T-cell (primary cell): Measurements from ENCODE around the gene GFI1. TPM values are rescaled to one million over a fixed set of nuclear protein-coding genes. Genes with fewer than 3 reads are reported as not detected.
A peak's percentile ranks its signal among the peaks of the same experiment; 100 is the strongest.

Experiments
- ATAC-seq, 4 experiments: fragments of 200-7000 bp in 3 of 4; fragments of 150-1000 bp in 1 of 4; cut with Tn5 transposase; replicated peaks in 1 of 4; 1 replicate in 3 of 4; 2 replicates in 1 of 4; pipeline ENCODE4 v1.10.0; 2021; ENCODE audit warnings: moderate library complexity in 3 of 4, mild to moderate bottlenecking in 2 of 4, moderate number of reproducible peaks in 1 of 4
- CTCF ChIA-PET, 2 donors: fragments of 300-600 bp; sonication (Branson Sonifier 250); formaldehyde crosslinking; loops; one replicate each; lab custom pipeline; 2022; ENCODE audit warnings: antibody characterized with exemption in 2 of 2; lab: Charles Lee
- POLR2A ChIA-PET, 2 donors: fragments of 300-600 bp; sonication (Branson Sonifier 250); formaldehyde crosslinking; loops; one replicate each; lab custom pipeline; 2022; ENCODE audit warnings: antibody characterized with exemption in 2 of 2; lab: Charles Lee
- DNase-seq, 35 experiments: peaks; one replicate each; pipeline versions ENCODE4 v3.0.0 to v3.0.0-alpha.2; 2013 to 2023
- H3K27ac ChIP-seq: one replicate; pipeline ENCODE4 v1.5.1; 2013; ENCODE audit warnings: low read length
- H3K27me3 ChIP-seq, 2 experiments: replicated peaks in 1 of 2; 1 replicate in 1 of 2; 2 replicates in 1 of 2; pipeline versions ENCODE4 v1.6.1 to v1.7.0; 2013; ENCODE audit warnings: low read length in 1 of 2, mixed read lengths in 1 of 2; ENCODE audit not compliant: control insufficient read depth in 2 of 2, insufficient read depth in 2 of 2; ENCODE audit errors: extremely low read depth in 1 of 2
- H3K36me3 ChIP-seq, 2 donors: 1 replicate in 1 of 2; 2 replicates in 1 of 2; pipeline versions ENCODE4 v1.6.1 to v1.7.0; 2013; ENCODE audit warnings: low read length in 1 of 2; ENCODE audit not compliant: control insufficient read depth in 2 of 2, insufficient read depth in 1 of 2; ENCODE audit errors: extremely low read depth in 1 of 2
- H3K4me1 ChIP-seq, 2 experiments: 1 replicate in 1 of 2; 2 replicates in 1 of 2; pipeline versions ENCODE4 v1.6.1 to v1.7.0; 2013; ENCODE audit warnings: low read length in 2 of 2, mixed read lengths in 1 of 2; ENCODE audit not compliant: insufficient read depth in 2 of 2, control insufficient read depth in 1 of 2; ENCODE audit errors: extremely low read depth in 1 of 2
- H3K4me3 ChIP-seq, 2 donors: 1 replicate in 1 of 2; 2 replicates in 1 of 2; pipeline versions ENCODE4 v1.5.1 to v1.7.0; 2013; ENCODE audit warnings: mild to moderate bottlenecking in 2 of 2, low read length in 1 of 2, moderate library complexity in 1 of 2; ENCODE audit not compliant: control insufficient read depth in 1 of 2; ENCODE audit errors: extremely low read depth in 1 of 2
- H3K9me3 ChIP-seq: 2 replicates; pipeline ENCODE4 v1.7.0; 2013
- H3K27ac Mint-ChIP-seq, 2 donors: one replicate each; pipeline ENCODE4 v1.8.0; 2020 to 2021; ENCODE audit warnings: mild to moderate bottlenecking in 2 of 2, mixed read lengths in 2 of 2
- H3K27me3 Mint-ChIP-seq, 2 donors: one replicate each; pipeline ENCODE4 v1.8.0; 2021 to 2022; ENCODE audit warnings: mixed read lengths in 2 of 2
- H3K36me3 Mint-ChIP-seq: one replicate; pipeline ENCODE4 v1.8.0; 2021; ENCODE audit warnings: mixed read lengths
- H3K4me1 Mint-ChIP-seq, 3 donors: one replicate each; pipeline ENCODE4 v1.8.0; 2020 to 2022; ENCODE audit warnings: mixed read lengths in 3 of 3, mild to moderate bottlenecking in 1 of 3
- H3K4me3 Mint-ChIP-seq, 3 donors: one replicate each; pipeline ENCODE4 v1.8.0; 2020 to 2022; ENCODE audit warnings: mild to moderate bottlenecking in 3 of 3, mixed read lengths in 3 of 3, moderate library complexity in 3 of 3
- H3K9me3 Mint-ChIP-seq, 3 donors: one replicate each; pipeline ENCODE4 v1.8.0; 2020 to 2022; ENCODE audit warnings: mixed read lengths in 3 of 3
- WGBS: methylation state at CpG from one replicate; pipeline ENCODE4 v1.1.5; 2013; ENCODE audit warnings: missing lambda C conversion rate; ENCODE audit not compliant: insufficient coverage; 5-methylcytosine and 5-hydroxymethylcytosine counted together
- total RNA-seq, 35 experiments: library from RNA in 6 of 35; stranded (reverse) in 6 of 35; fragments of 120-200 nt in 1 of 35; gene quantifications; one replicate each; pipeline versions ENCODE4 v1.2.1 to v1.2.4 and lab custom pipeline; 2013 to 2026

Gene GFI1
- total RNA-seq, 5 donors from 2014 or later (not counting 1 experiment from before 2014, with no cell fraction given) = 13.8 to 25.7 (median 20.1) TPM

- no peak overlapping the region for H3K27ac Mint-ChIP-seq
- H3K27me3 Mint-ChIP-seq = no peaks in the 10 kb centered on the region
- CTCF ChIA-PET = interaction anchor here (0.6 to 0.7 kb wide), 2 partner anchors 135 to 150 kb away, joined by 4 read pairs; no protein-coding TSS in a partner anchor
- POLR2A ChIA-PET = no interaction called here
- Histone ChIP-seq H3K27me3 (no peaks in the 10 kb centered on the region), H3K4me1 (no peaks in the 10 kb centered on the region), H3K4me3 (no peak overlapping the region), H3K9me3 (no peaks in the 10 kb centered on the region), H3K27ac (no peak overlapping the region), H3K36me3 (no peaks in the 10 kb centered on the region)
- no peaks in the 10 kb centered on the region for H3K36me3 Mint-ChIP-seq
- H3K9me3 Mint-ChIP-seq = no peaks in the 10 kb centered on the region
- peaks cover 0 to 7% (median 3%) of the 10 kb centered on the region in 3 donors for H3K4me1 Mint-ChIP-seq
- ATAC-seq = peak in 1 of 4 experiments; percentile 11
- H3K4me3 Mint-ChIP-seq = no peak overlapping the region
- DNase-seq = no peak
- 100% methylated on average over 1 of the region's 3 CpGs for WGBS
Observed at GRCh38 chr1:92447033-92447681, 39.6 kb downstream of the GFI1 start.

GRCh38 chr1:92446546-92446945, 40.2 kb downstream of the GFI1 start:
- Mint-ChIP-seq H3K9me3 (no peaks in the 10 kb centered on the region), H3K36me3 (no peaks in the 10 kb centered on the region), H3K27me3 (no peaks in the 10 kb centered on the region), H3K4me3 (no peak overlapping the region), H3K4me1 (peaks cover 0 to 7% (median 3%) of the 10 kb centered on the region in 3 donors), H3K27ac (no peak overlapping the region)
- no peak overlapping the region for H3K4me3 ChIP-seq
- H3K4me1 ChIP-seq = no peaks in the 10 kb centered on the region
- POLR2A ChIA-PET = no interaction called here
- H3K27ac ChIP-seq = no peak overlapping the region
- no CpG with 5 or more reads among the region's 2 CpGs for WGBS
- H3K27me3 ChIP-seq = no peaks in the 10 kb centered on the region
- no peak for ATAC-seq
- no peak for DNase-seq
- no peaks in the 10 kb centered on the region for H3K9me3 ChIP-seq
- CTCF ChIA-PET = no interaction called here
- no peaks in the 10 kb centered on the region for H3K36me3 ChIP-seq

GRCh38 chr1:92445865-92446264, 40.9 kb downstream of the GFI1 start:
- CTCF ChIA-PET = no interaction called here
- Mint-ChIP-seq H3K9me3 (no peaks in the 10 kb centered on the region), H3K4me3 (no peak overlapping the region), H3K36me3 (no peaks in the 10 kb centered on the region), H3K27me3 (no peaks in the 10 kb centered on the region), H3K4me1 (peaks cover 0 to 7% (median 3%) of the 10 kb centered on the region in 3 donors), H3K27ac (no peak overlapping the region)
- POLR2A ChIA-PET = no interaction called here
- DNase-seq (no peak), ATAC-seq (no peak)
- no peak overlapping the region for H3K27ac ChIP-seq
- H3K9me3 ChIP-seq = no peaks in the 10 kb centered on the region
- H3K4me1 ChIP-seq = no peaks in the 10 kb centered on the region
- no peak overlapping the region for H3K4me3 ChIP-seq
- no peaks in the 10 kb centered on the region for H3K36me3 ChIP-seq
- no peaks in the 10 kb centered on the region for H3K27me3 ChIP-seq
- WGBS = 100% methylated on average over 1 of the region's 2 CpGs

GRCh38 chr1:92444351-92444750, 42.4 kb downstream of the GFI1 start:
- ATAC-seq = no peak
- no peak overlapping the region for H3K27ac Mint-ChIP-seq
- no peaks in the 10 kb centered on the region for H3K36me3 Mint-ChIP-seq
- Histone ChIP-seq H3K9me3 (no peaks in the 10 kb centered on the region), H3K4me3 (no peak overlapping the region), H3K27ac (no peak overlapping the region), H3K4me1 (no peaks in the 10 kb centered on the region), H3K36me3 (no peaks in the 10 kb centered on the region), H3K27me3 (no peaks in the 10 kb centered on the region)
- peaks cover 2 to 9% (median 7%) of the 10 kb centered on the region in 3 donors for H3K4me1 Mint-ChIP-seq
- no peaks in the 10 kb centered on the region for H3K9me3 Mint-ChIP-seq
- ChIA-PET POLR2A (no interaction called here), CTCF (interaction anchor here in 1 of 2 donors (0.8 kb wide), 1 partner anchor 39 kb away, joined by 3 read pairs; no protein-coding TSS in a partner anchor)
- H3K27me3 Mint-ChIP-seq = no peaks in the 10 kb centered on the region
- 100% methylated on average over 1 of the region's 1 CpG for WGBS
- H3K4me3 Mint-ChIP-seq = no peak overlapping the region
- DNase-seq = no peak

- H3K4me1 ChIP-seq = no peaks in the 10 kb centered on the region
- H3K36me3 ChIP-seq = no peaks in the 10 kb centered on the region
- 69% methylated on average over 3 of the region's 3 CpGs for WGBS
- H3K9me3 ChIP-seq = no peaks in the 10 kb centered on the region
- no peak overlapping the region for H3K27ac ChIP-seq
- POLR2A ChIA-PET = no interaction called here
- H3K27me3 ChIP-seq = no peaks in the 10 kb centered on the region
- no peak for ATAC-seq
- DNase-seq = no peak
- H3K9me3 Mint-ChIP-seq = no peaks in the 10 kb centered on the region
- H3K4me3 ChIP-seq = no peak overlapping the region
- no peak overlapping the region for H3K4me3 Mint-ChIP-seq
- no peak overlapping the region for H3K27ac Mint-ChIP-seq
- peaks cover 7 to 11% (median 9%) of the 10 kb centered on the region in 3 donors for H3K4me1 Mint-ChIP-seq
- H3K27me3 Mint-ChIP-seq = no peaks in the 10 kb centered on the region
- CTCF ChIA-PET = interaction anchor here (0.6 to 0.8 kb wide), 2 partner anchors 39 to 40 kb away, joined by 3 read pairs; no protein-coding TSS in a partner anchor
- no peaks in the 10 kb centered on the region for H3K36me3 Mint-ChIP-seq
Observed at GRCh38 chr1:92443893-92444292, 42.8 kb downstream of the GFI1 start.

GRCh38 chr1:92442351-92442750, 44.4 kb downstream of the GFI1 start:
- CTCF ChIA-PET = no interaction called here

More at GRCh38 chr1:92442351-92442750, 44.4 kb downstream of the GFI1 start:
- no peaks in the 10 kb centered on the region for H3K27me3 Mint-ChIP-seq
- Histone ChIP-seq H3K27me3 (no peaks in the 10 kb centered on the region), H3K4me1 (no peaks in the 10 kb centered on the region), H3K9me3 (no peaks in the 10 kb centered on the region), H3K4me3 (no peak overlapping the region), H3K36me3 (no peaks in the 10 kb centered on the region), H3K27ac (no peak overlapping the region)
- H3K4me1 Mint-ChIP-seq = peaks cover 7 to 10% (median 9%) of the 10 kb centered on the region in 3 donors
- WGBS = 95% methylated on average over 3 of the region's 5 CpGs
- ATAC-seq = no peak
- no peak overlapping the region for H3K27ac Mint-ChIP-seq
- POLR2A ChIA-PET = interaction anchor here in 1 of 2 donors (0.6 kb wide), 1 partner anchor 27 kb away, joined by 9 read pairs; no protein-coding TSS in a partner anchor
- no peaks in the 10 kb centered on the region for H3K9me3 Mint-ChIP-seq
- DNase-seq = no peak
- no peaks in the 10 kb centered on the region for H3K36me3 Mint-ChIP-seq
- no peak overlapping the region for H3K4me3 Mint-ChIP-seq
